ENCODE results near the gene PTPN1.

GRCh38 chr20:50521221-50522052, 11.3 kb downstream of the PTPN1 start:
- TF ChIP-seq, protein P1, sequence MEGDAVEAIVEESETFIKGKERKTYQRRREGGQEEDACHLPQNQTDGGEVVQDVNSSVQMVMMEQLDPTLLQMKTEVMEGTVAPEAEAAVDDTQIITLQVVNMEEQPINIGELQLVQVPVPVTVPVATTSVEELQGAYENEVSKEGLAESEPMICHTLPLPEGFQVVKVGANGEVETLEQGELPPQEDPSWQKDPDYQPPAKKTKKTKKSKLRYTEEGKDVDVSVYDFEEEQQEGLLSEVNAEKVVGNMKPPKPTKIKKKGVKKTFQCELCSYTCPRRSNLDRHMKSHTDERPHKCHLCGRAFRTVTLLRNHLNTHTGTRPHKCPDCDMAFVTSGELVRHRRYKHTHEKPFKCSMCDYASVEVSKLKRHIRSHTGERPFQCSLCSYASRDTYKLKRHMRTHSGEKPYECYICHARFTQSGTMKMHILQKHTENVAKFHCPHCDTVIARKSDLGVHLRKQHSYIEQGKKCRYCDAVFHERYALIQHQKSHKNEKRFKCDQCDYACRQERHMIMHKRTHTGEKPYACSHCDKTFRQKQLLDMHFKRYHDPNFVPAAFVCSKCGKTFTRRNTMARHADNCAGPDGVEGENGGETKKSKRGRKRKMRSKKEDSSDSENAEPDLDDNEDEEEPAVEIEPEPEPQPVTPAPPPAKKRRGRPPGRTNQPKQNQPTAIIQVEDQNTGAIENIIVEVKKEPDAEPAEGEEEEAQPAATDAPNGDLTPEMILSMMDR (conservative IDR thresholded peaks at IDR 0.05; ENCODE audit: low read depth, low read length) = no peak
- TF ChIP-seq FOS (IDR thresholded peaks at IDR 0.05; ENCODE audit: low read depth, low read length) (no peak), RAD21 (IDR thresholded peaks at IDR 0.05; ENCODE audit: low read length) (no peak), POLR2A (IDR thresholded peaks at IDR 0.05; ENCODE audit: low read depth, low read length) (no peak), MAFK (IDR thresholded peaks at IDR 0.05; ENCODE audit: low read depth, low read length) (no peak), ELK1 (IDR thresholded peaks at IDR 0.05; ENCODE audit: borderline replicate concordance, low read depth, low read length) (no peak), CEBPB (IDR thresholded peaks at IDR 0.05; ENCODE audit: low read depth, low read length) (no peak), RFX5 (IDR thresholded peaks at IDR 0.05; ENCODE audit: low read depth, low read length) (no peak)
- TF ChIP-seq, protein P2, sequence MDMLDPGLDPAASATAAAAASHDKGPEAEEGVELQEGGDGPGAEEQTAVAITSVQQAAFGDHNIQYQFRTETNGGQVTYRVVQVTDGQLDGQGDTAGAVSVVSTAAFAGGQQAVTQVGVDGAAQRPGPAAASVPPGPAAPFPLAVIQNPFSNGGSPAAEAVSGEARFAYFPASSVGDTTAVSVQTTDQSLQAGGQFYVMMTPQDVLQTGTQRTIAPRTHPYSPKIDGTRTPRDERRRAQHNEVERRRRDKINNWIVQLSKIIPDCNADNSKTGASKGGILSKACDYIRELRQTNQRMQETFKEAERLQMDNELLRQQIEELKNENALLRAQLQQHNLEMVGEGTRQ (IDR thresholded peaks at IDR 0.05; ENCODE audit: low read depth, low read length) = no peak
